Karpas-422 (cell line): ENCODE data around the gene DAP. TPM values are rescaled to one million over a fixed set of nuclear protein-coding genes. Genes with fewer than 3 reads are reported as not detected.
A peak's percentile ranks its signal among the peaks of the same experiment; 100 is the strongest.

ENCODE experiments used
- DNase-seq: peaks from one replicate; pipeline ENCODE4 v3.0.0-alpha.2; 2015
- H2AFZ ChIP-seq: fragments of 200-600 bp; sonication (generic); 2 replicates; pipeline ENCODE4 v1.6.1; 2014; ENCODE audit warnings: antibody characterized with exemption, low read length, mixed read lengths
- H3K27ac ChIP-seq: fragments of 200-600 bp; sonication (generic); 2 replicates; pipeline ENCODE4 v1.5.1; 2014; ENCODE audit warnings: mild to moderate bottlenecking, low read length, moderate library complexity
- H3K27me3 ChIP-seq: fragments of 200-600 bp; sonication (generic); 2 replicates; pipeline ENCODE4 v1.6.1; 2014; ENCODE audit warnings: low read length, mixed read lengths
- H3K36me3 ChIP-seq: fragments of 200-600 bp; sonication (generic); 2 replicates; pipeline ENCODE4 v1.6.1; 2014; ENCODE audit warnings: low read length, mixed read lengths; ENCODE audit not compliant: insufficient read depth
- H3K4me1 ChIP-seq: fragments of 200-600 bp; sonication (generic); 2 replicates; pipeline ENCODE4 v1.6.1; 2014; ENCODE audit warnings: mild to moderate bottlenecking, low read length, mixed read lengths
- H3K4me2 ChIP-seq: fragments of 200-600 bp; sonication (generic); 2 replicates; pipeline ENCODE4 v1.6.1; 2014; ENCODE audit warnings: low read length, low read depth, mild to moderate bottlenecking; ENCODE audit not compliant: poor library complexity, severe bottlenecking
- H3K4me3 ChIP-seq: fragments of 200-600 bp; sonication (generic); 2 replicates; pipeline ENCODE4 v1.5.1; 2014; ENCODE audit warnings: mild to moderate bottlenecking, antibody characterized with exemption, low read length, mixed read lengths
- H3K79me2 ChIP-seq: fragments of 200-600 bp; sonication (generic); 2 replicates; pipeline ENCODE4 v1.6.1; 2014; ENCODE audit warnings: mild to moderate bottlenecking, low read length, mixed read lengths
- H3K9ac ChIP-seq: fragments of 200-600 bp; sonication (generic); 2 replicates; pipeline ENCODE4 v1.6.0; 2014; ENCODE audit warnings: low read length
- H3K9me2 ChIP-seq: fragments of 200-600 bp; sonication (generic), shearing (Covaris generic); replicated peaks from 2 replicates; pipeline ENCODE4 v1.6.0; 2014; ENCODE audit warnings: mild to moderate bottlenecking, low read length, moderate library complexity; ENCODE audit not compliant: insufficient read depth
- H3K9me3 ChIP-seq: fragments of 300-700, 200-600 bp; sonication (generic); 2 replicates; pipeline ENCODE4 v1.6.1; 2014; ENCODE audit warnings: low read length, mixed read lengths
- H4K20me1 ChIP-seq: fragments of 200-600 bp; sonication (generic); 2 replicates; pipeline ENCODE4 v1.6.1; 2014; ENCODE audit warnings: mild to moderate bottlenecking, antibody characterized with exemption, low read length, low read depth; ENCODE audit not compliant: insufficient read depth
- total RNA-seq: library from RNA; depleted of rRNA; stranded (reverse); fragments of >200 nt; shearing (Covaris generic); gene quantifications from 2 replicates; pipeline ENCODE4 v1.2.3, GENCODE V29; 2014; ENCODE audit warnings: low replicate concordance

The DAP gene
- total RNA-seq, 1 experiment from 2014 or later: 42.6 TPM

GRCh38 chr5:10702040-10702629, 58.9 kb downstream of the DAP start:
- no peak for DNase-seq
- H4K20me1 ChIP-seq: no peaks in the 10 kb centered on the region
- H3K4me2 ChIP-seq: peak overlapping the region; percentile 87
- H3K27ac ChIP-seq: peak overlapping the region; percentile 100
- peaks cover 74% of the 10 kb centered on the region for H3K79me2 ChIP-seq
- peak overlapping the region; percentile 65 for H3K9ac ChIP-seq
- H3K4me1 ChIP-seq: peaks cover 99% of the 10 kb centered on the region
- no peaks in the 10 kb centered on the region for H3K9me2 ChIP-seq
- H3K9me3 ChIP-seq: no peaks in the 10 kb centered on the region
- peak overlapping the region; percentile 37; the same call in 1 of the 2 replicates for H3K4me3 ChIP-seq
- no peaks in the 10 kb centered on the region for H3K27me3 ChIP-seq
- no peak overlapping the region for H2AFZ ChIP-seq
- H3K36me3 ChIP-seq: no peaks in the 10 kb centered on the region

DNA sequence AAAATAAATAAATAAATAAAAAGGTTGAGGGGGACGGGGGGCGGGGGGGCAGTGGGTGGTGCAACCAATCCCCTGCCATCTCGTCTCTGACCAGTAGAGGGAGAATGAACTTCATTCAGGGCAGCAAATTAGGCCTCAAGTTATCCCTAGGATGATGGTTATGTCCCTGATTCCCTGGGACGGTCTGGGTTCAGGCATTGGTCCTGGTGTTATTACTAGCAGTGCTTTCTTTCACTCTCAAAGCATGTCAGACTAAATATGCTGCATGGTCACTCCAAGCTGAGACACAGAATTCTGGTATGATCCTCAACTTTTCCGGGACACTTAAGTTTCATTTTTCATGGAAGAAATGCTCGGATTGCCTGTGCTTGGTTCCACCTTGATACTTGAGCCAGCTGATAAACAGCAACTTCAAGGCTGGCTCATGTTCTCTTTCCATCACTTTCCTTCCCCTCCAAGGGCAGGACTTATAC, 59.4 kb downstream of the DAP start:
- no peaks in the 10 kb centered on the region for H3K9me2 ChIP-seq
- H3K4me1 ChIP-seq: peaks cover 99% of the 10 kb centered on the region
- no peaks in the 10 kb centered on the region for H3K36me3 ChIP-seq
- DNase-seq: peak; percentile 89
- H3K27ac ChIP-seq: peak overlapping the region; percentile 100
- H4K20me1 ChIP-seq: no peaks in the 10 kb centered on the region
- H3K9me3 ChIP-seq: no peaks in the 10 kb centered on the region
- peaks cover 74% of the 10 kb centered on the region for H3K79me2 ChIP-seq
- no peaks in the 10 kb centered on the region for H3K27me3 ChIP-seq
- peak overlapping the region; percentile 37; the same call in 1 of the 2 replicates for H3K4me3 ChIP-seq
- no peak overlapping the region for H2AFZ ChIP-seq
- peak overlapping the region; percentile 80 for H3K9ac ChIP-seq
- peak overlapping the region; percentile 87 for H3K4me2 ChIP-seq

- Histone ChIP-seq H2AFZ (no peak overlapping the region), H3K27ac (peak overlapping the region; percentile 100), H3K27me3 (no peaks in the 10 kb centered on the region), H3K4me3 (peak overlapping the region; percentile 60), H3K9me2 (no peaks in the 10 kb centered on the region), H3K4me2 (peak overlapping the region; percentile 87), H3K36me3 (no peaks in the 10 kb centered on the region), H3K9me3 (no peaks in the 10 kb centered on the region), H3K79me2 (peaks cover 74% of the 10 kb centered on the region), H3K9ac (peak overlapping the region; percentile 80), H4K20me1 (no peaks in the 10 kb centered on the region), H3K4me1 (peaks cover 99% of the 10 kb centered on the region)
- DNase-seq: peak; percentile 83
These were observed 60.5 kb downstream of the DAP start for GRCh38 chr5:10700516-10700915.

DNA sequence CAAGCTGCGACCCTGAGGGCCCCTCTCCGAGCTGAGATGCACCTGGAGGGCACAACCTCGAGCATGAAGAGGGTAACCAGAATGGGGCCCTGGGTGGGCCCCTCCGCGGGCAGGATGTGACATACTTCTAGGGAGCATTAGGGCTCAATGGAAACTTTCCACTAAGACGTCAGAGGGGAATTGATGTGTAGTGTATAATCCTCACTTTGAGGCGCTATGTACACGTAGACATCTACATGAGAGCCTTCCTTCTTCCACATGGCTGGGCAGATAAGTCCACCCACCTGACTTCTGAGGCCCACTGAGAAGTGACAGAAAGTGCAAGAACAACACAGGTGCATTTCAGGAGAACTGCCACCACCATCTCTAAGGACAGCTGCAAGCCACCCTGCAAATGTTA, 61.0 kb downstream of the DAP start:
- peak overlapping the region; percentile 87 for H3K4me2 ChIP-seq
- DNase-seq: peak; percentile 94
- peak overlapping the region; percentile 100 for H3K27ac ChIP-seq
- H4K20me1 ChIP-seq: no peaks in the 10 kb centered on the region
- H3K9ac ChIP-seq: peak overlapping the region; percentile 86
- H3K36me3 ChIP-seq: no peaks in the 10 kb centered on the region
- no peaks in the 10 kb centered on the region for H3K9me2 ChIP-seq
- H3K4me1 ChIP-seq: peaks cover 99% of the 10 kb centered on the region
- peaks cover 75% of the 10 kb centered on the region for H3K79me2 ChIP-seq
- H3K9me3 ChIP-seq: no peaks in the 10 kb centered on the region
- H3K27me3 ChIP-seq: no peaks in the 10 kb centered on the region
- peak overlapping the region; percentile 65 for H3K4me3 ChIP-seq
- H2AFZ ChIP-seq: no peak overlapping the region

- DNase-seq: peak; percentile 84
- no peaks in the 10 kb centered on the region for H4K20me1 ChIP-seq
- peak overlapping the region; percentile 100 for H3K27ac ChIP-seq
- no peak overlapping the region for H2AFZ ChIP-seq
- no peaks in the 10 kb centered on the region for H3K9me2 ChIP-seq
- H3K27me3 ChIP-seq: no peaks in the 10 kb centered on the region
- no peaks in the 10 kb centered on the region for H3K9me3 ChIP-seq
- peak overlapping the region; percentile 65 for H3K4me3 ChIP-seq
- peaks cover 99% of the 10 kb centered on the region for H3K4me1 ChIP-seq
- H3K36me3 ChIP-seq: no peaks in the 10 kb centered on the region
- H3K4me2 ChIP-seq: peak overlapping the region; percentile 87
- peak overlapping the region; percentile 86 for H3K9ac ChIP-seq
- H3K79me2 ChIP-seq: peaks cover 75% of the 10 kb centered on the region
These were observed 61.7 kb downstream of the DAP start for GRCh38 chr5:10699281-10699874.

- Histone ChIP-seq H3K9me2 (no peaks in the 10 kb centered on the region), H3K9me3 (no peaks in the 10 kb centered on the region), H2AFZ (no peak overlapping the region), H3K79me2 (peaks cover 84% of the 10 kb centered on the region), H4K20me1 (no peaks in the 10 kb centered on the region), H3K4me2 (peak overlapping the region; percentile 87), H3K27ac (peak overlapping the region; percentile 100), H3K4me1 (peaks cover 99% of the 10 kb centered on the region), H3K9ac (peak overlapping the region; percentile 62), H3K36me3 (no peaks in the 10 kb centered on the region), H3K4me3 (peak overlapping the region; percentile 20), H3K27me3 (no peaks in the 10 kb centered on the region)
- DNase-seq: no peak
These were observed 65.1 kb downstream of the DAP start for GRCh38 chr5:10695759-10696543.

- peaks cover 92% of the 10 kb centered on the region for H3K79me2 ChIP-seq
- H3K4me1 ChIP-seq: peaks cover 99% of the 10 kb centered on the region
- DNase-seq: peak; percentile 88
- no peaks in the 10 kb centered on the region for H3K36me3 ChIP-seq
- H2AFZ ChIP-seq: no peak overlapping the region
- H3K4me3 ChIP-seq: peak overlapping the region; percentile 1; the same call in 1 of the 2 replicates
- H3K9me2 ChIP-seq: no peaks in the 10 kb centered on the region
- H3K4me2 ChIP-seq: peak overlapping the region; percentile 87
- no peaks in the 10 kb centered on the region for H3K27me3 ChIP-seq
- peak overlapping the region; percentile 100 for H3K27ac ChIP-seq
- H3K9me3 ChIP-seq: no peaks in the 10 kb centered on the region
- H4K20me1 ChIP-seq: no peaks in the 10 kb centered on the region
- H3K9ac ChIP-seq: peak overlapping the region; percentile 62
These were observed 65.9 kb downstream of the DAP start for GRCh38 chr5:10695055-10695649.
